OCI-LY3 (cell line): ENCODE data around the gene SCIN.

ENCODE experiments used
- CTCF ChIP-seq: fragments of 200-600, 300-600 bp; sonication (generic); IDR thresholded peaks from 2 replicates; pipeline ENCODE4 v1.5.1; 2014; ENCODE audit warnings: antibody characterized with exemption, low read length, low read depth
- EZH2phosphoT487 ChIP-seq: fragments of 200-600 bp; shearing (Covaris generic); IDR thresholded peaks from 2 replicates; pipeline ENCODE4 v1.6.1; 2018; ENCODE audit warnings: antibody characterized with exemption, mixed run types, low read depth

- TF ChIP-seq CTCF: no peak
- no peak for TF ChIP-seq EZH2phosphoT487
These were observed at the start of gene SCIN for GRCh38 chr7:12570534-12571461.
